Activated B cell treated with CpG ODN at 0.5 μM for 24 hours (primary cell): ENCODE data around the gene ZNF345. TPM values are rescaled to one million over a fixed set of nuclear protein-coding genes. Genes with fewer than 3 reads are reported as not detected.

Experiments used
- ATAC-seq: fragments of 200-7000 bp; cut with Tn5 transposase; one replicate; pipeline ENCODE4 v1.10.0; 2021; ENCODE audit warnings: low read depth, mild to moderate bottlenecking, moderate library complexity
- CTCF ChIA-PET: fragments of 350-600 bp; sonication (Branson Sonifier 250); formaldehyde crosslinking; loops from one replicate; lab custom pipeline; 2021; ENCODE audit warnings: antibody characterized with exemption; lab: Charles Lee
- POLR2A ChIA-PET: fragments of 350-600 bp; sonication (Branson Sonifier 250); formaldehyde crosslinking; loops from one replicate; lab custom pipeline; 2021; ENCODE audit warnings: antibody characterized with exemption; lab: Charles Lee
- DNase-seq: peaks from one replicate; pipeline ENCODE4 v3.0.0; 2022
- H3K27ac Mint-ChIP-seq: one replicate; pipeline ENCODE4 v1.8.0; 2020; ENCODE audit warnings: mixed read lengths
- H3K27me3 Mint-ChIP-seq: one replicate; pipeline ENCODE4 v1.8.0; 2021; ENCODE audit warnings: mixed read lengths
- H3K36me3 Mint-ChIP-seq: one replicate; pipeline ENCODE4 v1.8.0; 2021; ENCODE audit warnings: low read depth, mixed read lengths
- H3K4me1 Mint-ChIP-seq: one replicate; pipeline ENCODE4 v1.8.0; 2021; ENCODE audit warnings: mixed read lengths
- H3K4me3 Mint-ChIP-seq: one replicate; pipeline ENCODE4 v1.8.0; 2020; ENCODE audit warnings: mild to moderate bottlenecking, mixed read lengths
- H3K9me3 Mint-ChIP-seq: one replicate; pipeline ENCODE4 v1.8.0; 2020; ENCODE audit warnings: mixed read lengths
- CTCF ChIP-seq: fragments of 200-600 bp; IDR thresholded peaks from one replicate; pipeline ENCODE4 v1.8.0; 2022; ENCODE audit warnings: antibody characterized with exemption, mild to moderate bottlenecking
- intact Hi-C: fragments of 100-400 bp; cut with micrococcal nuclease; formaldehyde crosslinking; loops from one replicate; pipeline ENCODE4 v1.15.1; 2024
- total RNA-seq: library from RNA; stranded (reverse); gene quantifications from 2 replicates; pipeline ENCODE4 v1.2.3, GENCODE V29; 2022

Gene ZNF345
- total RNA-seq, 1 donor from 2014 or later, result 9.5 TPM

GRCh38 chr19:36891768-36892357 is 41.2 kb downstream of the ZNF345 start:
- Mint-ChIP-seq H3K27ac (no peak overlapping the region), H3K36me3 (peaks cover 76% of the 10 kb centered on the region), H3K4me3 (no peak overlapping the region), H3K9me3 (peaks cover 57% of the 10 kb centered on the region), H3K27me3 (no peaks in the 10 kb centered on the region), H3K4me1 (no peaks in the 10 kb centered on the region)
- intact Hi-C loops, result no loop called here
- ChIA-PET CTCF (no interaction called here), POLR2A (no interaction called here)
- no peak for TF ChIP-seq CTCF
- no peak for ATAC-seq
- DNase-seq, result no peak

GRCh38 chr19:36894849-36895383 is 44.2 kb downstream of the ZNF345 start:
- DNase-seq (no peak), ATAC-seq (no peak)
- intact Hi-C loops, result no loop called here
- ChIA-PET POLR2A (no interaction called here), CTCF (no interaction called here)
- H3K36me3 Mint-ChIP-seq, result peaks cover 85% of the 10 kb centered on the region
- TF ChIP-seq CTCF, result no peak
- H3K27me3 Mint-ChIP-seq, result no peaks in the 10 kb centered on the region
- no peak overlapping the region for H3K27ac Mint-ChIP-seq
- no peak overlapping the region for H3K4me3 Mint-ChIP-seq
- peaks cover 57% of the 10 kb centered on the region for H3K9me3 Mint-ChIP-seq
- no peaks in the 10 kb centered on the region for H3K4me1 Mint-ChIP-seq

GRCh38 chr19:36898422-36898821 is 47.7 kb downstream of the ZNF345 start:
- TF ChIP-seq CTCF, result no peak
- intact Hi-C loops, result no loop called here
- Mint-ChIP-seq H3K4me3 (no peak overlapping the region), H3K27ac (no peak overlapping the region), H3K36me3 (peaks cover 85% of the 10 kb centered on the region), H3K9me3 (peaks cover 49% of the 10 kb centered on the region), H3K4me1 (no peaks in the 10 kb centered on the region), H3K27me3 (no peaks in the 10 kb centered on the region)
- no peak for ATAC-seq
- POLR2A ChIA-PET, result no interaction called here
- no peak for DNase-seq
- CTCF ChIA-PET, result no interaction called here

- ChIA-PET POLR2A (interaction anchor here (0.8 to 1.2 kb wide), 6 partner anchors 66 to 553 kb away, joined by 3 to 8 read pairs (median 3); partner anchors contain the start of genes ZNF345, ZNF566 and ZNF570), CTCF (no interaction called here)
- DNase-seq (peak; percentile 87), ATAC-seq (peak; percentile 93)
- Mint-ChIP-seq H3K9me3 (peaks cover 9% of the 10 kb centered on the region), H3K4me3 (peak within 1 kb of the TSS; percentile 91), H3K27ac (peak within 1 kb of the TSS; percentile 91), H3K4me1 (peaks cover 26% of the 10 kb centered on the region), H3K27me3 (no peaks in the 10 kb centered on the region), H3K36me3 (peaks cover 63% of the 10 kb centered on the region)
- no peak for TF ChIP-seq CTCF
- intact Hi-C loops, result loop anchor here (1.0 to 10.0 kb wide), 14 partner anchors 57 to 553 kb away; partner anchors contain the start of genes ZNF260, ZNF345, ZNF382 and ZNF420
Observed at GRCh38 chr19:36915992-36916830, 65.5 kb downstream of the ZNF345 start, which contains the start of the genes ZNF568 and ZNF829. Gene ZNF568 (plus strand): TSS chr19:36916332. CDS start chr19:36922771, 6,439 bp downstream. Gene ZNF829 (minus strand): TSS chr19:36916291. CDS start chr19:36915167, 1,124 bp downstream.

- peak overlapping the region; percentile 91 for H3K27ac Mint-ChIP-seq
- no peaks in the 10 kb centered on the region for H3K27me3 Mint-ChIP-seq
- ChIA-PET POLR2A (interaction anchor here (0.8 kb wide), 1 partner anchor 427 kb away, joined by 3 read pairs; the partner anchor contains the start of gene ZNF566), CTCF (no interaction called here)
- H3K36me3 Mint-ChIP-seq, result peaks cover 62% of the 10 kb centered on the region
- H3K4me3 Mint-ChIP-seq, result peak overlapping the region; percentile 91
- intact Hi-C loops, result loop anchor here (1.0 to 10.0 kb wide), 14 partner anchors 56 to 552 kb away; partner anchors contain the start of genes ZNF260, ZNF345, ZNF382 and ZNF420
- no peak for DNase-seq
- H3K4me1 Mint-ChIP-seq, result peaks cover 26% of the 10 kb centered on the region
- peaks cover 10% of the 10 kb centered on the region for H3K9me3 Mint-ChIP-seq
- no peak for TF ChIP-seq CTCF
- ATAC-seq, result no peak
Observed at GRCh38 chr19:36916991-36917390, 66.3 kb downstream of the ZNF345 start.
